ENCODE measurements around the gene ABL1. TPM values are rescaled to one million over a fixed set of nuclear protein-coding genes. Genes with fewer than 3 reads are reported as not detected.

Gene ABL1
- total RNA-seq, 1 experiment from 2014 or later = 67.5 TPM

DNA sequence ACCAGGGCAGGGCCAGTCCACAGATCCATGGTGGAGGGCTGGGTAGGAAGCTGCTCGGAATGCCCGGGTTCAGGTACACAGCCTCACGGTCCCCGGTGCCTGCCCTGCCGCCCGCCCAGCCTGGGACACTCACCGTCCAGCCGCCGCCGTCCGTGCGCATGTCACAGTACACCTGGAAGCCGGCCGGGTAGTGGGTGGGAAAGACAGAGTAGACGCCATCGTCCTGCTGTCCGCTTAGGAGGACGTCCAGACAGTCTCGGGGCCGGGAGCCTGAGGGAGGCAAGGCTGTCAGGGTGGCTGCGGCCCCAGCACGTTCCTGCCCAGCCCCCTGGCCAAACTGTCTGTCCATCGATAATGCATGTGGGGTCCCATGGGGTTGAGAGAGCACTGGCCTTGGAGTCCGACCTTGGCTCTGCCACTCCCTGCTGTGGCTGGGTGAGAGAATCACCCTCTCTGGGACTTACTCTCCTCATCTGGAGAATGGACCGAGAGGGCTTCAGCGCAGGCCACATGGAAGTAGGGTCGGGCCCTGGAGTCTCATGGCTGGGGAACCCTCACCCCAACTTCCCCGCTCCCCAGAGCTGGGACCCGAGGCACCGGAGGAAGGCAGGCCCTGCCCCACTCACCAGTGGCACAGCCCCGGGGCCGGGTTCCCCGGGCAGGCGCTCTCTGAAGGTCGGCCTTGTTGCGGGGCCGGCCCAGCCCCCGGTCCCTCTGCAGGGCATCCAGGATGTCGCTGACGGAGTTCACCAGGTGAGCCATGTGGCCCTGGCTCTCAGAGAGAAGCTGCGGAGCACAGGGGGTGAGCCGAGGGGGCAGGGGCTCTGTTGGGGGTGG is 88.8 kb downstream of the ABL1 start:
- intact Hi-C loops (cut with micrococcal nuclease) = no loop called here
- TF ChIP-seq CTCF (IDR thresholded peaks at IDR 0.05; ENCODE audit: unreplicated experiment) = no peak
- H3K27me3 Mint-ChIP-seq (ENCODE audit: insufficient read depth, unreplicated experiment) = peaks cover 16% of the 10 kb centered on the region
- no peak overlapping the region for H3K27ac Mint-ChIP-seq (ENCODE audit: low read depth, unreplicated experiment)
- H3K9me3 Mint-ChIP-seq (ENCODE audit: unreplicated experiment) = no peaks in the 10 kb centered on the region
- peaks cover 6% of the 10 kb centered on the region for H3K4me1 Mint-ChIP-seq (ENCODE audit: insufficient read depth, unreplicated experiment)
- ChIA-PET CTCF (interaction anchor here (0.6 kb wide), 1 partner anchor 615 kb away, joined by 3 read pairs; no protein-coding TSS in a partner anchor), POLR2A (no interaction called here)
- H3K36me3 Mint-ChIP-seq (ENCODE audit: insufficient read depth, unreplicated experiment) = no peaks in the 10 kb centered on the region
- no TSS peak for BruUV-seq (replicated peaks)
- no peak for DNase-seq (ENCODE audit: unreplicated experiment)
- H3K4me3 Mint-ChIP-seq (ENCODE audit: unreplicated experiment) = no peak overlapping the region

DNA sequence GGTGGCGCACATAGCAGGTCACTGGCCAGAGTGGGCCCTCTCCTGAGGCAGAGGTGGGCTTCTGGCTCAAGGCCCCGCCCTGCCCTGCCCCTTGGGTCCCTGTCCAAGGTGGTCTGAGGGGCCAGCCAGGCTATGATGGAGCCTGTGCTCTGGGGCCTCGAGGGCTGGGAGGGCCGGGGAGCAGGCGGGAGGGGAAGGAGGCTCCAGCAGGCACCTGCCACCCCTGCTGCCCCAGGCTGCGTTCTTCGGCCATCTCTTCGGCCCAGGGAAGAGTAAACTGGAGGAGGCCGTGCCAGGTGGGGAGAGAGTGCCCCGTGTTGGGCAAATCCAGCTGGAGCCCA is 89.4 kb downstream of the ABL1 start:
- CTCF ChIA-PET = interaction anchor here (0.6 kb wide), 2 partner anchors 198 to 616 kb away, joined by 3 to 4 read pairs; no protein-coding TSS in a partner anchor
- H3K36me3 Mint-ChIP-seq (ENCODE audit: insufficient read depth, unreplicated experiment) = no peaks in the 10 kb centered on the region
- H3K27me3 Mint-ChIP-seq (ENCODE audit: insufficient read depth, unreplicated experiment) = peaks cover 16% of the 10 kb centered on the region
- TF ChIP-seq CTCF (IDR thresholded peaks at IDR 0.05; ENCODE audit: unreplicated experiment) = no peak
- no TSS peak for BruUV-seq (replicated peaks)
- H3K9me3 Mint-ChIP-seq (ENCODE audit: unreplicated experiment) = no peaks in the 10 kb centered on the region
- peaks cover 6% of the 10 kb centered on the region for H3K4me1 Mint-ChIP-seq (ENCODE audit: insufficient read depth, unreplicated experiment)
- no peak for DNase-seq (ENCODE audit: unreplicated experiment)
- H3K4me3 Mint-ChIP-seq (ENCODE audit: unreplicated experiment) = no peak overlapping the region
- no peak overlapping the region for H3K27ac Mint-ChIP-seq (ENCODE audit: low read depth, unreplicated experiment)
- intact Hi-C loops (cut with micrococcal nuclease) = no loop called here
- POLR2A ChIA-PET = no interaction called here

DNA sequence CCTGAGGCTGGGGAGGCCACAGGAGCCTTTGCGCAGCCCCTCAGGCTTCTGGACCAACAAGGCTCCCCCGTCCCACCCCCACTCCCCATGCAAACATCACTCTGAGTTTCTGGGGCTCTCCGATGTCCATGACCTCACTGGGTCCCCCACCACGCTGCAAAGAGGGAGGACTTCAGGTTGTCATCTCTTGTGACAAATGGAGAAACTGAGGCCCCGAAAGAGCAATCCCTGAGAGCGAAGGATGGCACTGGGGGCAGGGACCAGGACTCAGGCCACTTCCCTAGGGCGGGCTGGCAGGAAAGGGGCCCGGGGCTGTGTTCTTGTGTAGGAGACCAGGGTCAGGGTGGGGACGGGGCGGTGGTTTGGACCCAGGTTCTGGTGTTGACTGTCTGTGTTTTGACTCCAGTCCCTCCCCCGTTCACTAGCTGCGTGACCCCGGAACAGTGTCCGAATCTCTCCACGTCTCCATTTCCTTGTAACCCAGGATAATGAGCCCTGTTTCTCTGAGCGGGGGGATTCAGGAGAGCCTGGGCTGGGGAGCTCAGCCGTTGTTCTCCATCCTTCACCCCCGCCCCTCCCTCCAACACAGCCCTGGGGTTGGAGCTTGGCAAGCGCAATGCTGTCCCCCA is 90.1 kb downstream of the ABL1 start:
- intact Hi-C loops (cut with micrococcal nuclease) = no loop called here
- TF ChIP-seq CTCF (IDR thresholded peaks at IDR 0.05; ENCODE audit: unreplicated experiment) = no peak
- Mint-ChIP-seq H3K9me3 (ENCODE audit: unreplicated experiment) (no peaks in the 10 kb centered on the region), H3K27ac (ENCODE audit: low read depth, unreplicated experiment) (no peak overlapping the region), H3K36me3 (ENCODE audit: insufficient read depth, unreplicated experiment) (no peaks in the 10 kb centered on the region), H3K4me3 (ENCODE audit: unreplicated experiment) (no peak overlapping the region), H3K27me3 (ENCODE audit: insufficient read depth, unreplicated experiment) (peaks cover 16% of the 10 kb centered on the region), H3K4me1 (ENCODE audit: insufficient read depth, unreplicated experiment) (peaks cover 6% of the 10 kb centered on the region)
- no TSS peak for BruUV-seq (replicated peaks)
- DNase-seq (ENCODE audit: unreplicated experiment) = no peak
- ChIA-PET POLR2A (no interaction called here), CTCF (interaction anchor here (0.6 kb wide), 1 partner anchor 198 kb away, joined by 4 read pairs; no protein-coding TSS in a partner anchor)

- peak overlapping the region; percentile 84 for H3K27ac Mint-ChIP-seq (ENCODE audit: low read depth, unreplicated experiment)
- intact Hi-C loops (cut with micrococcal nuclease) = no loop called here
- ChIA-PET POLR2A (interaction anchor here (0.7 to 1.4 kb wide), 4 partner anchors 9 to 128 kb away, joined by 3 read pairs; no protein-coding TSS in a partner anchor), CTCF (interaction anchor here (0.7 to 1.2 kb wide), 5 partner anchors 20 to 71 kb away, joined by 3 to 7 read pairs (median 3); no protein-coding TSS in a partner anchor)
- DNase-seq (ENCODE audit: unreplicated experiment) = peak; percentile 37
- peaks cover 11% of the 10 kb centered on the region for H3K27me3 Mint-ChIP-seq (ENCODE audit: insufficient read depth, unreplicated experiment)
- BruUV-seq (replicated peaks) = no TSS peak
- no peaks in the 10 kb centered on the region for H3K36me3 Mint-ChIP-seq (ENCODE audit: insufficient read depth, unreplicated experiment)
- H3K4me3 Mint-ChIP-seq (ENCODE audit: unreplicated experiment) = no peak overlapping the region
- H3K4me1 Mint-ChIP-seq (ENCODE audit: insufficient read depth, unreplicated experiment) = peaks cover 6% of the 10 kb centered on the region
- TF ChIP-seq CTCF (IDR thresholded peaks at IDR 0.05; ENCODE audit: unreplicated experiment) = no peak
- H3K9me3 Mint-ChIP-seq (ENCODE audit: unreplicated experiment) = no peaks in the 10 kb centered on the region
These were observed 92.3 kb downstream of the ABL1 start for GRCh38 chr9:130927338-130927737.
